Dermis microvascular lymphatic vessel endothelial cell (primary cell): ENCODE data around the gene HSPB1. TPM values are rescaled to one million over a fixed set of nuclear protein-coding genes. Genes with fewer than 3 reads are reported as not detected.
"Not testable (repeated sequence)": the region's sequence is repeated elsewhere in the genome, so short reads cannot be mapped to it uniquely, and the experiment has no call there.

ENCODE experiments used
- DNase-seq, 2 donors: peaks; one replicate each; pipeline versions ENCODE4 v3.0.0 to v3.0.0-alpha.2; 2010; ENCODE audit warnings: low read depth in 2 of 2
- total RNA-seq: library from RNA; depleted of rRNA; stranded (reverse); fragments of >200 nt; gene quantifications from 2 replicates; pipeline ENCODE4 v1.2.1, GENCODE V29; 2014

Gene HSPB1
- total RNA-seq, 1 donor from 2014 or later = 72.3 TPM

- no peak for DNase-seq
Measured at GRCh38 chr7:76333511-76334101, 31.1 kb downstream of the HSPB1 start.

- DNase-seq = no peak
Measured at GRCh38 chr7:76334320-76334967, 32.0 kb downstream of the HSPB1 start.

- not testable (repeated sequence) for DNase-seq
Measured at GRCh38 chr7:76335417-76335816, 32.9 kb downstream of the HSPB1 start.

GRCh38 chr7:76336094-76336493 is 33.6 kb downstream of the HSPB1 start:
- no peak for DNase-seq

- no peak for DNase-seq
Measured at GRCh38 chr7:76337147-76337546, 34.7 kb downstream of the HSPB1 start.

- DNase-seq = no peak
Measured at GRCh38 chr7:76338298-76339084, 36.0 kb downstream of the HSPB1 start.

- peak in 1 of 2 donors; percentile 83 for DNase-seq
Measured at GRCh38 chr7:76340617-76341131, 38.2 kb downstream of the HSPB1 start.

GRCh38 chr7:76342222-76342621 is 39.7 kb downstream of the HSPB1 start:
- no peak for DNase-seq

- DNase-seq = no peak
Measured at GRCh38 chr7:76343294-76343930, 40.9 kb downstream of the HSPB1 start.

- DNase-seq = no peak
Measured at GRCh38 chr7:76343931-76344321, 41.5 kb downstream of the HSPB1 start.

- DNase-seq = no peak
Measured at GRCh38 chr7:76346097-76346496, 43.6 kb downstream of the HSPB1 start.

GRCh38 chr7:76346778-76347177 is 44.3 kb downstream of the HSPB1 start:
- peak in 1 of 2 donors; percentile 57 for DNase-seq

GRCh38 chr7:76347710-76348109 is 45.2 kb downstream of the HSPB1 start:
- DNase-seq = no peak

- DNase-seq = no peak
Measured at GRCh38 chr7:76349313-76349885, 46.9 kb downstream of the HSPB1 start.

- no peak for DNase-seq
Measured at GRCh38 chr7:76351372-76351771, 48.9 kb downstream of the HSPB1 start.

- no peak for DNase-seq
Measured at GRCh38 chr7:76352193-76352592, 49.7 kb downstream of the HSPB1 start.

GRCh38 chr7:76353744-76354143 is 51.3 kb downstream of the HSPB1 start:
- DNase-seq = no peak
